ENCODE data around the gene IGF2. TPM values are rescaled to one million over a fixed set of nuclear protein-coding genes. Genes with fewer than 3 reads are reported as not detected.
A peak's percentile ranks its signal among the peaks of the same experiment; 100 is the strongest.

The IGF2 gene
- total and polyA plus RNA-seq, 2 of the 8 experiments (the other 6 are each of a cell fraction or from before 2014, with no cell fraction given): 0.74 to 1.5 TPM

DNA sequence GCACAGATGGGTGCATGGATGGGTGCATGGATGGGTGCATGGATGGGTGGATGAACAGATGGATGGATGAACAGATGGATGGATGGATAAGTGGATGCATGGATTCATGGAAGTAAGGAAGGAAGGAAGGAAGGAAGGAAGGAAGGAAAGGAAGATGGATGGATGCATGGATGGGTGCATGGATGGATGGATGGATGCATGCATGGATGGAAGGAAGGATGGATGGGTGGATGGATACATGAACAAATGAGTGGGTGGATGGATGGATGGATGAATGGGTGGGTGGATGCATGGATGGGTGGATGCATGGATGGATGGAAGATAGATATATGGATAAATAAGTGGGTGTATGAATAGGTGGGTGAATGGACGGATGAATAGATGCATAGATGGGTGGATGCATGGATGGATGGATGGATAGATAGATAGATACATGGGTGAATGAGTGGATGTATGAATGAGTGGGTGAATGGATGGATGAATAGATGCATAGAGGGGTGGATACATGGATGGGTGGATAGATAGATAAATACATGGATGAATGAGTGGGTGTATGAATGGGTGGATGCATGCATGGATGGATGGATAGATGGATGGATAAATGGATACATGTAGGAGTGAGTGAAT is 32.5 kb downstream of the IGF2 start:
- no peaks in the 10 kb centered on the region for H3K36me3 ChIP-seq (ENCODE audit: control insufficient read depth in 2 of 4, insufficient read depth in 4 of 4, low read length in 3 of 4)
- H2BK12ac ChIP-seq (ENCODE audit: low read depth, low read length): no peak overlapping the region
- WGBS, 2 experiments (ENCODE audit: extremely low coverage in 1 of 2, insufficient coverage in 1 of 2, insufficient read length in 1 of 2, insufficient replicate concordance in 2 of 2, low coverage in 1 of 2, low lambda C conversion rate in 2 of 2, missing lambda C conversion rate in 1 of 2): 83 to 100% methylated on average over 1 of the region's 1 CpG
- H3K18ac ChIP-seq (ENCODE audit: extremely low read depth, low read length): no peak overlapping the region
- no peak overlapping the region for H2BK120ac ChIP-seq (replicated peaks; ENCODE audit: low read depth, low read length)
- no peak overlapping the region for H3K23ac ChIP-seq (ENCODE audit: insufficient read length)
- H4K8ac ChIP-seq (ENCODE audit: extremely low read depth, insufficient read depth, low read length): no peak overlapping the region
- H3K79me1 ChIP-seq (ENCODE audit: low read depth, low read length): no peaks in the 10 kb centered on the region
- H4K20me1 ChIP-seq (replicated peaks in 1 of 2; ENCODE audit: control insufficient read depth in 1 of 2, insufficient read depth in 2 of 2, low read length in 2 of 2): no peaks in the 10 kb centered on the region
- POLR2A ChIA-PET (ENCODE audit: partially characterized antibody): no interaction called here
- no peak overlapping the region for H3K14ac ChIP-seq (ENCODE audit: insufficient read length)
- no peak overlapping the region for H4K91ac ChIP-seq (replicated peaks; ENCODE audit: insufficient read length, low read length)
- peaks cover 10% of the 10 kb centered on the region; the same call in 1 of the 2 replicates for H3K23me2 ChIP-seq (ENCODE audit: low read depth, low read length)
- TF ChIP-seq RXRA (IDR thresholded peaks at IDR 0.05; ENCODE audit: insufficient read depth, low read depth, low read length) (no peak), SUZ12 (IDR thresholded peaks at IDR 0.05; ENCODE audit: low read length) (no peak), GTF2F1 (IDR thresholded peaks at IDR 0.05; ENCODE audit: borderline replicate concordance, low read depth, low read length) (no peak), SIN3A (conservative IDR thresholded peaks at IDR 0.05 in 1 of 2, IDR thresholded peaks at IDR 0.05 in 1 of 2; ENCODE audit: low read depth in 1 of 2, low read length in 2 of 2) (no peak), JUN (IDR thresholded peaks at IDR 0.05; ENCODE audit: low read depth, low read length) (no peak), BACH1 (IDR thresholded peaks at IDR 0.05; ENCODE audit: low read length) (no peak), POLR2A (IDR thresholded peaks at IDR 0.05; ENCODE audit: control extremely low read depth in 1 of 2, low read depth in 2 of 2, low read length in 2 of 2) (no peak)
- TF ChIP-seq, protein P1, sequence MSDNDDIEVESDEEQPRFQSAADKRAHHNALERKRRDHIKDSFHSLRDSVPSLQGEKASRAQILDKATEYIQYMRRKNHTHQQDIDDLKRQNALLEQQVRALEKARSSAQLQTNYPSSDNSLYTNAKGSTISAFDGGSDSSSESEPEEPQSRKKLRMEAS (IDR thresholded peaks at IDR 0.05): no peak
- DNase-seq (ENCODE audit: low read depth in 1 of 2, low spot score in 2 of 2) (no peak), FAIRE-seq (no peak)
- no peak overlapping the region for H4K5ac ChIP-seq (ENCODE audit: insufficient read length, low read depth, low read length)
- peaks cover 0 to 4% (median 0%) of the 10 kb centered on the region in 4 experiments; a peak in 3 of 7 replicates for H3K4me1 ChIP-seq (replicated peaks in 1 of 4; ENCODE audit: control insufficient read depth in 3 of 4, insufficient read depth in 4 of 4, low read length in 3 of 4)
- H3K9ac ChIP-seq (replicated peaks in 1 of 4; ENCODE audit: extremely low read depth in 1 of 4, low read depth in 3 of 4, low read length in 3 of 4): no peak overlapping the region
- no peak overlapping the region for H2BK15ac ChIP-seq (ENCODE audit: low read length)
- no peak overlapping the region for H2BK20ac ChIP-seq (ENCODE audit: low read length)
- CTCF ChIA-PET (ENCODE audit: partially characterized antibody): interaction anchor here (1.3 kb wide), 1 partner anchor 71 kb away, joined by 3 read pairs; no protein-coding TSS in a partner anchor
- no peaks in the 10 kb centered on the region for H3K79me2 ChIP-seq (ENCODE audit: control insufficient read depth in 1 of 2, insufficient read depth in 2 of 2, low read length in 2 of 2)
- no peaks in the 10 kb centered on the region for H3K9me3 ChIP-seq (ENCODE audit: insufficient read depth in 2 of 2, low read depth in 1 of 2, low read length in 1 of 2)
- no peak overlapping the region for H2AK5ac ChIP-seq (ENCODE audit: low read depth, low read length)
- H2BK5ac ChIP-seq (ENCODE audit: low read depth, low read length): no peak overlapping the region
- no peak overlapping the region for H3K27ac ChIP-seq (ENCODE audit: low read depth, low read length)
- H2AFZ ChIP-seq (ENCODE audit: low read length): no peak overlapping the region
- H3K4me3 ChIP-seq (ENCODE audit: extremely low read depth in 1 of 4, insufficient read depth in 2 of 4, low read depth in 3 of 4, low read length in 4 of 4): no peak overlapping the region
- H3K27me3 ChIP-seq (replicated peaks in 1 of 4; ENCODE audit: control insufficient read depth in 3 of 4, extremely low read depth in 1 of 4, insufficient read depth in 3 of 4, low read length in 3 of 4): no peaks in the 10 kb centered on the region
- H3K56ac ChIP-seq (replicated peaks; ENCODE audit: insufficient read length, low read depth, low read length): peak overlapping the region; percentile 22
- no peak overlapping the region for H3K4ac ChIP-seq (replicated peaks; ENCODE audit: insufficient read length, low read depth, low read length)
- no peak overlapping the region for H3K4me2 ChIP-seq (ENCODE audit: insufficient read depth in 1 of 2, low read depth in 2 of 2, low read length in 2 of 2)

Data from H1 (cell line).